HG03095 (cell line): Measurements from ENCODE around the gene CIDEB.
A peak's percentile ranks its signal among the peaks of the same experiment; 100 is the strongest.
"Not testable (repeated sequence)": the region's sequence is repeated elsewhere in the genome, so short reads cannot be mapped to it uniquely, and the experiment has no call there.

Source experiments
- ATAC-seq: cut with Tn5 transposase; IDR thresholded peaks from one replicate; pipeline ENCODE4 v1.9.1; 2021; ENCODE audit warnings: moderate library complexity; ENCODE audit not compliant: unreplicated experiment

The CIDEB gene, protein sequence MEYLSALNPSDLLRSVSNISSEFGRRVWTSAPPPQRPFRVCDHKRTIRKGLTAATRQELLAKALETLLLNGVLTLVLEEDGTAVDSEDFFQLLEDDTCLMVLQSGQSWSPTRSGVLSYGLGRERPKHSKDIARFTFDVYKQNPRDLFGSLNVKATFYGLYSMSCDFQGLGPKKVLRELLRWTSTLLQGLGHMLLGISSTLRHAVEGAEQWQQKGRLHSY

DNA sequence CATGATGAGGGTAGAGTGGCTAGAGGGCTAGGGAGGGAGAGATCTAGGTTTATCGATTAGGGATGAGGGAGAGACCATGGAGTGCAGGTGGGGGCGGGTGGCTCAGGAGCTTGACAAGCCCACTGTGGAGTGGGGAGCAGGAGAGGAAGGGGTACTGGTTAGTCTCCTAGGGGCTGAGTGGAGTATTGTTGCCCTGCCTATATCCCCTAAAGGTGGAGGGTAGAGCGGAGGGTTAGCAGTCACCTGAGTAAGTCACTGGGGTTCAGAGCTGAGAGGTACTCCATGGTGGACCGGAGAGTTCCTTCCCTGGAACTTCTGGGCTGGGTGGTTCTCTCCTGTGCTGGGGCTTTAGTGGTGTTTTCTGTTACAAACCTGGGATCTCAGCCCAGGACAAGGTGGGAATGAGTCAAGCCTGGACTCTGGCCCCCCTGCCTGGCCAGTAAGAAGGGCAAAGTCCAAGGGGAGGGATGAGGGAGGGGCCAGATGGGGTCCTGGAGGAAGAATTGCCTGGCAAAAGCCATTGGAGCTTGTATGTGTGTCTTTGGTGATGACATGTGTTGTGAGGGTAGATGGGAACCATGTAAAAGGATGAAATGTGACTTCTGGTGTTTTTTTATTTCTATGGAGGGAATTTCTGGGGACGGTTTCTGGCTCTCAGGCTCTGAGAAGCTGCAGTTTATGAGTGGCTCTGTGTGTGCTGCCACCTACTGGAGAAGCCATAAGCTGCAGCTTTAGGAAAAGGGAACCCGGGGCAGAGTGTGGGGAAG is at the start of gene CIDEB:
CIDEB (minus strand) TSS at position 403 of the 767 bp plus-strand sequence; CDS start at position 284, 119 bp downstream.
- no peak for ATAC-seq

DNA sequence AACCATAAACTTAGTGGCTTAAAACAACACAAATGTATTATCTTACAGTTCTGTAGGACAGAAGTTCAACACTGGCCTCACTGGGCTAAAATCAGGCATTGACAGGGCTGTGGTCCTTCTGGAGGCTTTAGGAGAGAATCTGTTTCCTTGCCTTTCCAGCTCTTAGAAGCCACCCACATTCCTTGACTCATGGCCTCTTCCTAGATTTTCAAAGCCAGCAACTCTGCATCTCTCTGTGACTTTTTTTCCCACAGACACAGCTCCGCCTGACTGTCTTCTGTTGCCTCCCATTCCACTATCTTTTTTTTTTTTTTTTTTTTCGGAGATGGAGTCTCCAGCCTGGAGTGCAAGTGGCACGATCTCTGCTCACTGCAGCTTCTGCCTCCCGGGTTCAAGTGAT is 48.4 kb upstream of the CIDEB start:
- ATAC-seq: no peak

DNA sequence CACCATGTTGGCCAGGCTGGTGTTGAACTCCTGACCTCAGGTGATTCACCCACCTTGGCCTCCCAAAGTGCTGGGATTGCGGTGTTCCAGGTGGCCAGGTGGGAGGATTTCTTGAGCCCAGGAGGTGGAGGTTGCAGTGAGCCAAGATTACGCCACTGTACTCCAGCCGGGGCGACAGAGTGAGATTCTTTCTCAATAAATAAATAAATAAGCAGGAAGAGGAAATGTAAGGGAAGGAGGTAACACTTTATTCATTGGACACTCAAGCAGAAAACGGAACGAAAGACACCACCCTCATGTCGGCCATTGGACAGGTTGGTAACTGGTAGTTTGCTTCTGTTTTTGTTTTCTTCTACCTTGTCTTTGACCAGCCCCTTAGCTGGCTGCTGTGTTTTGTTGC is 47.2 kb upstream of the CIDEB start:
- ATAC-seq: no peak

DNA sequence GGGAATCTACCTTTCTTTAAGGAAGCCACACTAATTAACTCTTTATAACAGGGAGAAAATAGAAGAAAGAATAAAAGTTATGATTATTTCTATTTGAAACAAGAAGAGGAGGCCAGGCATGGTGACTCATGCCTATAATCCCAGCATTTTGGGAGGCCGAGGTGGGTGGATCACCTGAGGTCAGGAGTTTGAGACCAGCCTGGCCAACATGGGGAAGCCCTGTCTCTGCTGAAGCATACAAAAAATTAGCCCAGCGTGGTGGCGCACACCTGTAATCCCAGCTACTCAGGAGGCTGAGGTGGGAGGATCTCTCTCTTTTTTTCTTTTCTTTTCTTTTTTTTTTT is 46.7 kb upstream of the CIDEB start:
- not testable (repeated sequence) for ATAC-seq

DNA sequence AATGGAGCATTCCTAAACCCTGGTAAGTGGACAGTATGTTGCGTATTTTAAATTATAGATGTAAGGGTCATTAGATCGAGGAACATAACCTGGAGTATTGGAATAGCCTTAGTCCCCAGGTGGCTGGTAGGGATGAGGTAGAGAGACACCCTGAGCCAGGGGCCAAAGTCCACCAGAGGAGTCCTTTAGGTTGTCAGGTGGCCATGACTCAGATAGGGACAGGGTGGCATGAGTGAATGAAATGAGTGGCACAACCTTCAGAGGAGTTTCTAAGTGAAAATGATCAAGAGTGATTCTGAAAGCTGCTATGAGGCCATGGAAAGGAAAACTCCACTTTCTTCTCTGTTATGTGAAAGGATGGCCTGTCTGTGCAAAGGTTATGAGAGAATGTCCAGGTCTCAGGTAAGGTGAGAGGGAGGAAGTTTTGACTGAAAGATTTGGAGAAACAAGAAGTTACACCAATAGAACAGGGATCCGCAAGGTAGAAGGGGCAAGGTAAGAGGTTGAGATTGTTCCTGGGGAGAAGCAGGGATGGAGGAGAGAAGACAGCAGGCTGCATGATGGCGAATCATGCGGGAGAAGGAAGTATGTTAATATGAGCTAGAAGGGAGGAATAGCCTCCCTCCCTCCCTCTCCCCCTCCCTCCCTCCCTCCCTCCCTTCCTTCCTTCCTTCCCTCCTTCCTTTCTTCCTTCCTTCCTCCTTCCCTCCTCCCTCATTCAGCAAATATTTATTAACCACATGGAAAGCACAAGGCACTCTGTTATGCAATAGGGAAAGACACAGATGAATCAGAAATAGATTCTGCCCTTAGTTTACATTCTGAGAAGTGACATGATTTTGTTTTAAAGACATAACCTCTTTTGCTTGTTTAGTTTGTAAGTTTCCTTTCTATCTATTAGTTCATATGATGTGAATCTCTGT is 46.0 kb upstream of the CIDEB start:
- ATAC-seq: no peak

DNA sequence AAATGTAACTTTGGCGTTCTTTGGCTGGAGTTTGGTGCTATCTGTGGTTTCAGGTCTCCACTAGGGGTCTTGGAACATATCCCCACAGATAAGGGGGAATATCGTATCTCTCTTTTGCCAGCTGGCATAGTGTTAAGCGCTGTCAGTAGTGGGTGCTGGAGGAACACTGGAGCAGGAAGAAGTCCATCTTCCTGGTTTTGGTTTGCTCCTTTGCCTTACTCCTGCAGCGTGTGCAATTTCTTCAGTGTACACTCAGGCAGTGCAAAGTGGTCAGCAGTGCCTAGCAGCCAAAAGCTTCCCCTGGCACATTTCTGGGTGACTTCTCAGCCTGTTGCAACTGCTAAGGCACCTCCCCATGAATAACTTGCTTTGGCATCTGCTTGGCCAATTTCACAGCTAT is 43.7 kb upstream of the CIDEB start:
- no peak for ATAC-seq

DNA sequence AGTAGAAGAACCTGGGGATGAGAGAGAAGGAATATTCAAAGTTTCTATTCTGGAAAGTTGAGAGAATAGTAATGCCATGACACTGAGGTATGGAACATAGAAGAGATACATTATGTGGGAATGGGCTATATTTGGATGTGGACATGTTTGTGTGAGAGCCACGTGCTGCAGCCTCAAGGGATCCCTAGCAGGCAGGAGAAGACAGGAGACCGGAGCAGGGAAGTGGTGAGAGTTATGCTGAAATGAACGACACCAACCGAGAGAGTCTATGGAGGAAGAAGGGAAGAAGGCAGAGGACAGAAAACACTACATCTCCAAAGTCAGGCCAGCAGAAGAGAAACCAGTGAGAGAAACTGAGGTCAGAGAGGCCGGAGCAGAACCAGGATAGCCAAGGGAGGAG is 42.0 kb upstream of the CIDEB start:
- ATAC-seq: no peak

DNA sequence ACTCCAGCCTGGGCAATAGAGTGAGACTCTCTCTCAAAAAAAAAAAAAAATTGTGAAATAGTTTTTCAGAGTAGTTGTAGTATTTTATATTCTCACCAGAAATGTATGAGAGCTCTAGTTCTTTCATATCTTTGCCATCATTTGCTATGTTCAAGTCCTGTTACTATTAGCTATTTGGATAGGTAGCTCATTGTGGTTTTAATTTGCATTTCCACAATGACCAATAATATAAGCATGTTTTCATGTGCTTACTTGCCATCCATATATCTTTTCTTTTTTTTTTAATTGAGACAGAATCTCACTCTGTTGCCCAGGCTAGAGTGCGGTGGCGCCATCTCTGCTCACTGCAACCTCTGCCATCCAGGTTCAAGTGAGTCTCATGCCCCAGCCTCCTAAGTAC is 40.4 kb upstream of the CIDEB start:
- ATAC-seq: no peak

DNA sequence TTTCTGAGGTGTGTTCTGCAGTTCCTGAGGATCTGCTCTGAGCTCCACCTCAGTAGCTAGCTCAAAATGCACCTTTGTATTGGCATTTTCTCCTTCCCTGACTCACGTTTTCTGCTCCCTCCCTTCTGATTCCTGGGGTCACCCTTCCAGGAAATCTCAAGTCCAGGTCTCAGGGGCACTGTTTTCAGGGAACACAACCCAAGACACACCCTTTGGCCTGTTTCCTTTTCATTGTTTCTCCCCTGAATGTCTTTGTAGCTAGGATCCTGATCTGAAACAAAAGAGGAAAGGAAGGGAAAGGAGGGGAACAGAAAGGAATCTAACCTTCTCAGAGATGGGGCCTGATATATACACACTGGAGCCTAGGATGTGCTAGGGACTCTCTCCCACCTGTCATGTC is 39.4 kb upstream of the CIDEB start:
- no peak for ATAC-seq

DNA sequence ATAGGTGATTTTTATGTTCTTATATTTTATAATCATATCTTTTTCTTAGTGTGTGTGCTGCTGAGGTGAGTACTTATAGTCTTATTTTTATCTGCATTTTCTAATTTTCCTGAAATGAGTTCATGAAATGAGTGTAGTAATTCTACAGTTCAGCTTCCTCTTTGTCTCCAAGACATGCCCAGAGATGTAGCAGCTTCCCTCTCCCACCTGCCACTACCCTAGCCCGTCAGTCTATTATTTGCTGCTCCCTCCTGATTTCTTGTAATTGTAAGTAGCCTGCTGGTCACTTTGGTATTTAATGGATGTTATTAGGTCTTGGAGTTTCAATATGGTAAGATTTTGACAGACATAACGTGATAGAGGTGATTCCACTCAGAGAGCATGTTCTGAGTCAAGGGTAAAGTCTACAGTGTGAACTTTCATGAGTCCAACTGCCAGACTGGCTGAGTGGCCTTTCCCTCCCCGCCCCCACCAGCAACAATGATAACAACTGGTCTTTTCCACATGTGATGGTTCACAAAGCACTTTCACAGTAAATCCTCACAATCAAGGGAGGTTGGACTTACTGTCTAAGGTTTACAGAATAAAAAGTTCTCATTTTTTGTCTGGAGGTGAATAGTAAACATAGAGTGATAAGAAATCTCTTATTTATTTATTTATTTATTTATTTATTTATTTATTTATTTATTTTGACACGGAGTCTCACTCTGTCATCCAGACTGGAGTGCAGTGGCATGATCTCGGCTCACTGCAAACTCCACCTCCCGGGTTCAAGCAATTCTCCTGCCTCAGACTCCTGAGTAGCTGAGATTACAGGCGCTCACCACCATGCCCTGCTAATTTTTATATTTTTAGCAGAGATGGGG is 36.3 kb upstream of the CIDEB start:
- no peak for ATAC-seq

DNA sequence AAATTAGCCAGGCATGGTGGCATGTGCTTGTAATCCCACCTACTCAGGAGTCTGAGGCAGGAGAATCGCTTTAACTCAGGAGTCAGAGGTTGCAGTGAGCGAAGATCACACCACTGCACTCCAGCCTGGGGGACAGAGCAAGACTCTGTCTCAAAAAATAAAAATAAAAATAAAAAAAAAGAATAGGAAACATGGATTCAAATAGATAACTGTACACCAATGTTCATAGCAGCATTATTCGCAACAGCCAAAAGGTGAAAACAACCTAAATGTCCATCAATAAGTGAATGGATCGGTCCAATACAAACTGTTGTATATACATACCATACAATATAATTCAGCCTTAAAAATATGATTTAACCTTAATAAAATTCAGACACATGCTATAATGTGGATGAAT is 35.1 kb upstream of the CIDEB start:
- no peak for ATAC-seq

DNA sequence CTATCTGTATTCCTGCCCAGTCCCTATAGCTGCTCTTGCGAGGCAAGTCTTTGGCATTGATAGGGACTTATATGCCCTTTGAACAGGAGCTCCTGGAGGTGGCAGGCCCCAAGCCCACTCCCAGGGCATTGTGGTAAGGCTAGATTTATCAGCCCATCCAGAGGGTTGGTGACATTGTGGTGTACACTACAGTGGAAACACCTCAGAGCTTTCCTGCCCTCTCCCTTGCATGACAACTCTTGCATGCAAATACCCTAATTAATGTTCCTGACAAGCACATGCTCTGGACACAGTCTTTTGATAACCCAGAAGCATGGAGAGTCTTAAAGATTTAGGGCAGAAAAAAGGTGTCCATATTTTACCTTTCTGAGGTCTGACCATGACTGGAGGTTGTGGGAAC is 32.8 kb upstream of the CIDEB start:
- no peak for ATAC-seq

DNA sequence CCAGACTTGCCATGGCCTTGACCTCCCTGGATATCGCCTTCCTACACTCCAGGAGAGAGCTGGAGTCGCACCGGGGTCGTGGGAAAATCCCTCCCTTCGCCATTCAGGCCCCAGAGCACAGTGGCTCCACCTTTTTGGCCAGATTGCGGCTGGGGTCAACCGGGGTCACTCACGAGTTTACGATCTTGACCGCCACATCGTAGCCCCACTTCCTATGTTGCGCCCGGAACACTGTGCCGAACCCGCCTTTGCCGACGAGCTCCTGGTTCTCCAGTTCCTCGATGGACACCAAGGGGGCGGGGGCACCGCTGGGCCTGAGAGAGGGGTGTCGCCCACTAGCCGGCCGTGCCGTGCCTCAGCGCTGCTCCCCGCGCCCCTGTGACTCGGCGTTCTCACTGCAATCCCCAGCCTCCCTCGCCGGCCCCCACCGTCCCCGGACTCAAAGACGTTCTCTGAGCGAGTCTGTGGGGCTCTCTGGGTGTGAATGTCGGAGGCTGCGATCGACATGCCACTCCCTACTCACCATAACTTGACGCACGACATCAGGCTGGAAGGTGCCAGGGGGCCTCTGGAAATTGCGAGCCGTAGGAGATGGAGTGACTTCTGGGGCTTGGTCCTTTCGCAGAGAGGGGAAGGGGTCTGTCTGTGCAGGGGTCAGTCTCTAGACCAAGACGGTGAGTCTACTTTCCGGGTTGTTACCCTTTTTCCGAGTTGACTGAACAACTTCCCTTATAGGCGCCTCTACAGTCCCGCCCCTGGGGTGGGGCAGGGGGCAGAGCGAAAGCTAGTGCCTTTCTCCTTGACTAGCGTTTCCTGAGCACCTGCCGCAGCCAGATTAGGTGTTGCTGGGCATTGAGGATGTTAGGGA is 31.7 kb upstream of the CIDEB start, which contains the start of gene RIPK3:
RIPK3 (minus strand) TSS at position 708 of the 868 bp plus-strand sequence; CDS start at position 543, 165 bp downstream.
- ATAC-seq: peak; percentile 82

DNA sequence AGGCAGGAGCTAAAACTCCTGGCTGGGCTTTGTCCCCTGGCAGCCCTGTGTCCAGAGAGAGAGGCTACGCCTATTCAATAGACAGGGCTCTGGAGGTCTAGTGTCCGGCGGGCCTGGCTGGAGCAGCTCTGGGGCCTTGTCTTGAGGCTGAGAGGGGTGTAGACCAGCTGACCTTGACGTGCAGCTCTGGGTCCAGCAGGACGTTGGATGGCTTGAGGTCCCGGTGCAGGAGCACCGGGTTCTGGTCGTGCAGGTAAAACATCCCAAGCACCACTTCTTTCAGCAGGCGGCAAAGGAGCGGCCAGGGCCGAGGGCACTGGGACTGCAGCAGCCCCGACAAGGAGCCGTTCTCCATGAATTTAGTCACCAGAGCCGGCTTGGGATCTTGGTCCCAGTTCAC is 31.1 kb upstream of the CIDEB start:
- ATAC-seq: no peak

DNA sequence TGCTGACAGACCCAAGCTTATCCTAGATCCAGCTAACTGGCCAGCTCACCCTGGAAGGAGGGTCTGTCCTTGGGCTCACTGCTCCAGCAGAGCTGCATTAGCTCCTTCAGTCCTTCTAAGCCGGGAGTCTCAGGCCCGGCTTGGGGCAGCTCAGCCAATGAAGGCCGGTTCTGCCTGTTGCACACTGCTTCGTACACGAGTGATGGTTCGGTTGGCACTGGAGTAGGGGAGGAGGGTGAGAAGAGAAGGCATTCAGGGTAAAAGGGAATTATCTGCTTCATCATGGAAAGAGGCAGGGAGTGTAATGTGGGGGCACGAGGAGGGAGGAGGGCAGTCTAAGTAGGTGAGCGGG is 30.0 kb upstream of the CIDEB start:
- no peak for ATAC-seq

DNA sequence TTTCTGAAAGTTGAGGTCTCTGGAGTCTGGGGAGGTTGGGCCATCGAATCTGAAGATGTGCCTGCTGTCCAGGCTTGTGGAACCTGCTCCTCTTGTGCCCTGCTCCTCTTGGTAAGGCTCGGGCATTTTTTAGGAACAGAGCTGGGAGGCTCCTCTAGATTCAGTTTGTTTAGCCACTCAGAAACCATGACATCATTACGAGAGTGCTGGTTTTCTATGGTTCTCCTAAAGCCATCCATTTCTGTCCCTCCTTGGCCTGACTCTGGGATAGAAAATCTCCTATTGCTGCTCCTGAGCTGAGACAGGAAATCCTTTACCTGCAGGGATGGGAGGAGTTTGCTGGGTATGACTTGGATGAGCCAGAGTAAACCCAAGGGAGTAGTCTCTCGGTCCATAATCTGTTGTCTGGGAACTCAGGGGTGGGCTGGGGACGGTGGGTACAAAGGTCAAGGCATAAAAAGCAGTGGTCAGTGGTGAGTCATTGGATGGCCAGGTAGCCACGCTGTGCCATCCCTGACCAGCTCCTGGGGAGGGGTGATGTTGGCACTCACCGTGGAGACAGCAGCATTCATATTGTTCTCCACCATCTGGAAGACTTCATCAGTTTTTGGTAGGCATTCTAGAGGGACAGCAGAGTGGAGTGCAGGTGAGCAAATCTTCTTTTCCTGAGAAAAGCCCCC is 29.5 kb upstream of the CIDEB start:
- ATAC-seq: no peak

DNA sequence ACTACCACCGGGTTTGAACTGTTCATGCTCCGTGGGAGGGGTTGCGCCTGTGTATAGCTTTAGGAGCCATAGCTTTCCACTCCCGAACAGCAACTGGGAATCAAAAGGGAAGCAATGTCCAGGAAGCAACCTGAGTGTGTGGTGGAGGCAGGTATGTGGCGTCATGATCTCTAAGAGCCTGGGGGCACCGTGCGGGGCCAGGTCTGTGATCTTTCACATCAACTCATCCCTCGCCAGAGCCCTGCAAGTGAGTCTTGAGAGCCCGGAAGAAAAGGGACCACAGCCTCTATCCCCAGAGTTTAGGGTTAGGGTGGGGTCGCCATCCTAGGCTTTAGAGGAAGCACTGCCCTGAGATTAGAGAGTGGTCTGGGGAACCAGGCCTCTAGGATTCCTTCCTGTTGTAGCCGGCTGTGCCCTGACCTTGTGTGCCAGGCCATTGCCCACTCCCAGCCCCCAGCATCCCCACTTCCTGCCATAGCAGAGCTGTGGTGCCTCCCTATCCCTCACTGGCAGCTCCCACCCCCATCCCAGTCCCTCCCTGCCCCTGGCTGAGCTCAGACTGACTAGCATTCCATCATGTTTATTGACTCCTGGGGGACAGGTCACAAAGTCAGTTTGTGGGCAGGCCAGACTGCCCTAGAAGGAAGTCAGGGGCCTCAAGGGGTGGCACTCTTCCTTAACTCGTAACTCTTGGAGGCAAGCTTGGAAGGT is 27.8 kb upstream of the CIDEB start:
- ATAC-seq: no peak

DNA sequence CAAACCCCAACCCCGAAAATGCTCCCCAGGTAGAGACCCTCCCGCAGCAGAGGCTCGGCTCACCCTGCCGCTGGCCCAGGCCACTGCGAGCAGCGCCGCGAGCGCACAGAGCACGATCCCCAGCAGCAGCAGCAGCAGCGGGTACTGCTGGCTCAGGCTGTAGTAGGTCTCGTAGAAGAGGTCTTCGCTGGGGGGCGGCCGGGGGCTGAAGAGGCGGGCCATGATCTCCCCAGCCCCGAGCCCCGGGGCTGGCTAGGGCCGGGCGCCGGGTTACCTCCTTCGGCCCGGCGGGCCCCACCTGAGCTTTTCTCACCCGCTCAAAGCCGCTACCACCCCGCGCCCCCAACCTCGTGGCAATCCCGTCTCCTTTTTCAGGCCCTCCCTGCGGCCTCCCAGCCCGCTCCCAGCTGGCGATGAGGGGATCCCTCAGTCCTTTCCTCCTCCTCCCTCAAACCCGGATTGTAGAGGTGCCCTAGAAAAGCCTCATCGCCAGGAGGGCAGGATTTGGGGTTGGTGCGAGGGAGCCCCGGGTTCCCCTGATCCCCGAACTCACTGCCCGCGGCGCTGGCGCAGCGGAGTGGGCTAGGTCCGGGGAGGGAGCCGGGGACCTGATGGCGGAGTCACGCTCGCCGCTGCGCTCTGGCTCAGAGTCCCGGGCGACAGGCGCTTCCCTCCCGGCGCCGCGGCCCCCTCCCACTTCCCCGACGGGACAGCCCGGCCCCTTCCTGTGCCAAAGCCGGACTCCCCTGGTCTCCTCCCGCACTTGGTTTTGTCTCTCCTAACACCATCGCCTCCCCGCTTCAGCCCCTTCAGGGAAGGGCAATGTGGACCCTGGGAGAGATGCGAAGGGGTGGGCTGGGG is 26.9 kb upstream of the CIDEB start, which contains the start of gene ADCY4:
ADCY4 (minus strand) TSS at position 641 of the 861 bp plus-strand sequence; CDS start at position 222, 419 bp downstream.
- no peak for ATAC-seq
